CD4-positive, alpha-beta T cell treated with Interleukin-17A for 4 hours (primary cell): ENCODE measurements around the gene CKS1B.

Source experiments
- DNase-seq: peaks from one replicate; pipeline ENCODE4 v3.0.0-alpha.2; 2020; ENCODE audit warnings: mixed read lengths

Gene CKS1B

GRCh38 chr1:155003227-155003765, 28.8 kb downstream of the CKS1B start:
- peak; percentile 47 for DNase-seq

GRCh38 chr1:155003766-155004351, 29.4 kb downstream of the CKS1B start:
- DNase-seq = peak; percentile 26

- DNase-seq = no peak
Observed at GRCh38 chr1:155004352-155005075, 30.0 kb downstream of the CKS1B start.

GRCh38 chr1:155005076-155006011, 30.9 kb downstream of the CKS1B start:
- DNase-seq = peak; percentile 62

GRCh38 chr1:155006601-155007101, 32.2 kb downstream of the CKS1B start:
- DNase-seq = peak; percentile 57

GRCh38 chr1:155007251-155007828, 32.9 kb downstream of the CKS1B start:
- no peak for DNase-seq

- peak; percentile 75 for DNase-seq
Observed at GRCh38 chr1:155008015-155008941, 33.8 kb downstream of the CKS1B start.

GRCh38 chr1:155009221-155009711, 34.8 kb downstream of the CKS1B start:
- DNase-seq = peak; percentile 54

- DNase-seq = no peak
Observed at GRCh38 chr1:155009742-155010141, 35.3 kb downstream of the CKS1B start.

GRCh38 chr1:155010211-155010918, 35.9 kb downstream of the CKS1B start:
- peak; percentile 68 for DNase-seq

- no peak for DNase-seq
Observed at GRCh38 chr1:155011004-155011416, 36.5 kb downstream of the CKS1B start.

GRCh38 chr1:155011437-155012025, 37.0 kb downstream of the CKS1B start:
- no peak for DNase-seq

GRCh38 chr1:155012026-155012546, 37.6 kb downstream of the CKS1B start:
- DNase-seq = peak; percentile 57

GRCh38 chr1:155012776-155013602, 38.5 kb downstream of the CKS1B start:
- no peak for DNase-seq

- DNase-seq = peak; percentile 87
Observed at GRCh38 chr1:155013632-155014031, 39.2 kb downstream of the CKS1B start.

- DNase-seq = no peak
Observed at GRCh38 chr1:155014709-155015508, 40.4 kb downstream of the CKS1B start.

- no peak for DNase-seq
Observed at GRCh38 chr1:155015527-155016230, 41.2 kb downstream of the CKS1B start.
